ENCODE results near the gene PRR15.

PRR15 gene

GRCh38 chr7:29609162-29610037, 45.8 kb downstream of the PRR15 start:
- no peak for DNase-seq (ENCODE audit: low read depth, low spot score)

- DNase-seq (ENCODE audit: low read depth, low spot score) = no peak
These were observed 46.5 kb downstream of the PRR15 start for GRCh38 chr7:29610086-29610485.

- DNase-seq (ENCODE audit: low read depth, low spot score) = no peak
These were observed 48.4 kb downstream of the PRR15 start for GRCh38 chr7:29611941-29612544.

- DNase-seq (ENCODE audit: low read depth, low spot score) = no peak
These were observed 49.0 kb downstream of the PRR15 start for GRCh38 chr7:29612596-29612995.

GRCh38 chr7:29613100-29613499, 49.5 kb downstream of the PRR15 start:
- no peak for DNase-seq (ENCODE audit: low read depth, low spot score)

- DNase-seq (ENCODE audit: low read depth, low spot score) = no peak
These were observed 50.6 kb downstream of the PRR15 start for GRCh38 chr7:29614229-29614628.

Measured in smooth muscle cell of the brain vasculature (primary cell).